Right lobe of liver (tissue), 4 donors: Measurements from ENCODE around the gene IRF2.

Experiments
- CTCF ChIP-seq, 4 donors: fragments of 200-600 bp in 3 of 4; fragments of 450-650 bp in 1 of 4; IDR thresholded peaks; one replicate each; pipeline versions ENCODE4 v1.5.1 to v1.8.0; 2016 to 2022; ENCODE audit warnings: antibody characterized with exemption in 4 of 4, mild to moderate bottlenecking in 2 of 4
- POLR2A ChIP-seq: fragments of 450-650 bp; IDR thresholded peaks from one replicate; pipeline ENCODE4 v1.6.1; 2017; ENCODE audit warnings: antibody characterized with exemption, mild to moderate bottlenecking
- donor health status: DM: no; HTN: no; CAD: no.
- donor health status: DM: no; HTN: no; CAD: no.
- donor health status: DM: no; HTN: yes; CAD: no.

DNA sequence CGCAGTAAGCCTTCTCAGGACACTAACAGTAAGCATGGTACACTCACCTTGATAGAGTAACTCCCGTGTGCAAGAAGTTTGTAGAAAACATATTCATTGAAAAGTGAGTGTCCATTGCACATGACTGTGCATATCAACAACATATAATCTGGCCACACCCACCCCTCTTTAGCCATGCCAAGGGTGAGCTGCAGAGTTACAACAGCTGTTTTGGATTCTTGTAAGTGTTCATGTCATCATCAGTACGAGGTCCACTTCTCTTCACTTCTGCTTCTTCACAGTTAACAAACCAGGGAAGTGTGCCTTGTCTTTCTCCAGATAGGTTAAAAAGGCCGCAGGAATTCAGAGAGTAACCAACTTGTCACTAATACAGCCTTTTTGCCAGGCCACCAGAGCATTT, 116.6 kb downstream of the IRF2 start:
- TF ChIP-seq CTCF (IDR thresholded peaks at IDR 0.05) = no peak
- no peak for TF ChIP-seq POLR2A
